ENCODE measurements around the gene CCT5. TPM values are rescaled to one million over a fixed set of nuclear protein-coding genes. Genes with fewer than 3 reads are reported as not detected.

CCT5 gene
- total RNA-seq, 1 donor from 2014 or later, result 66.1 TPM

GRCh38 chr5:10295619-10296326 is 45.7 kb downstream of the CCT5 start:
- Histone ChIP-seq H3K4me1 (no peaks in the 10 kb centered on the region), H3K27me3 (no peaks in the 10 kb centered on the region), H3K9me3 (no peaks in the 10 kb centered on the region), H3K27ac (no peak overlapping the region), H3K36me3 (peaks cover 0 to 3% of the 10 kb centered on the region in 2 donors), H3K4me3 (no peak overlapping the region)
- TF ChIP-seq, protein P1, sequence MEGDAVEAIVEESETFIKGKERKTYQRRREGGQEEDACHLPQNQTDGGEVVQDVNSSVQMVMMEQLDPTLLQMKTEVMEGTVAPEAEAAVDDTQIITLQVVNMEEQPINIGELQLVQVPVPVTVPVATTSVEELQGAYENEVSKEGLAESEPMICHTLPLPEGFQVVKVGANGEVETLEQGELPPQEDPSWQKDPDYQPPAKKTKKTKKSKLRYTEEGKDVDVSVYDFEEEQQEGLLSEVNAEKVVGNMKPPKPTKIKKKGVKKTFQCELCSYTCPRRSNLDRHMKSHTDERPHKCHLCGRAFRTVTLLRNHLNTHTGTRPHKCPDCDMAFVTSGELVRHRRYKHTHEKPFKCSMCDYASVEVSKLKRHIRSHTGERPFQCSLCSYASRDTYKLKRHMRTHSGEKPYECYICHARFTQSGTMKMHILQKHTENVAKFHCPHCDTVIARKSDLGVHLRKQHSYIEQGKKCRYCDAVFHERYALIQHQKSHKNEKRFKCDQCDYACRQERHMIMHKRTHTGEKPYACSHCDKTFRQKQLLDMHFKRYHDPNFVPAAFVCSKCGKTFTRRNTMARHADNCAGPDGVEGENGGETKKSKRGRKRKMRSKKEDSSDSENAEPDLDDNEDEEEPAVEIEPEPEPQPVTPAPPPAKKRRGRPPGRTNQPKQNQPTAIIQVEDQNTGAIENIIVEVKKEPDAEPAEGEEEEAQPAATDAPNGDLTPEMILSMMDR (IDR thresholded peaks at IDR 0.05), result no peak
- intact Hi-C loops (cut with DNase I), result no loop called here
- DNase-seq (ENCODE audit: low spot score in 2 of 2), result no peak

- Histone ChIP-seq H3K36me3 (peaks cover 0 to 1% of the 10 kb centered on the region in 2 donors), H3K4me3 (no peak overlapping the region), H3K27ac (no peak overlapping the region), H3K27me3 (no peaks in the 10 kb centered on the region), H3K9me3 (no peaks in the 10 kb centered on the region), H3K4me1 (no peaks in the 10 kb centered on the region)
- TF ChIP-seq, protein P1 (IDR thresholded peaks at IDR 0.05), result no peak
- intact Hi-C loops (cut with DNase I), result no loop called here
- DNase-seq (ENCODE audit: low spot score in 2 of 2), result no peak
Measured at GRCh38 chr5:10297646-10298204, 47.6 kb downstream of the CCT5 start.

DNA sequence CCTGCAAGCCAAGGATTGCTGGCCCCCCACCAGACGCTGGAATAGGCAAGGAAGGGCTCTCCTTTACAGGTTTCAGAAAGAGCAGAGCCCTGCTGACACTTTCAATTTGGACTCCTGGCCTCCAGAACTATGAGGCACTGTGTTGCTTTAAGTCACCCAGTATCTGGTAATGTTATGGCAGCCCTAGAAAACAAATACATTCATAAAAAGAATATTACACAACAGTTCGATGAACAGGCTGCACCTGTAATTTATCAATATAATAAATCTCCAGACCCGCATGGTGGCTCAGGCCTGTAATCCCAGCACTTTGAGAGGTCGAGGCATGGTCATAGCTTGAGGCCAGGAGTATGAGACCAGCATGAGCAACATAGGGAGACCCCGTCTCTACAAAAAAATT is 50.2 kb downstream of the CCT5 start:
- intact Hi-C loops (cut with DNase I), result no loop called here
- Histone ChIP-seq H3K4me1 (no peaks in the 10 kb centered on the region), H3K27me3 (no peaks in the 10 kb centered on the region), H3K27ac (no peak overlapping the region), H3K9me3 (no peaks in the 10 kb centered on the region), H3K36me3 (no peaks in the 10 kb centered on the region), H3K4me3 (no peak overlapping the region)
- TF ChIP-seq, protein P1 (IDR thresholded peaks at IDR 0.05), result no peak
- DNase-seq (ENCODE audit: low spot score in 2 of 2), result no peak

DNA sequence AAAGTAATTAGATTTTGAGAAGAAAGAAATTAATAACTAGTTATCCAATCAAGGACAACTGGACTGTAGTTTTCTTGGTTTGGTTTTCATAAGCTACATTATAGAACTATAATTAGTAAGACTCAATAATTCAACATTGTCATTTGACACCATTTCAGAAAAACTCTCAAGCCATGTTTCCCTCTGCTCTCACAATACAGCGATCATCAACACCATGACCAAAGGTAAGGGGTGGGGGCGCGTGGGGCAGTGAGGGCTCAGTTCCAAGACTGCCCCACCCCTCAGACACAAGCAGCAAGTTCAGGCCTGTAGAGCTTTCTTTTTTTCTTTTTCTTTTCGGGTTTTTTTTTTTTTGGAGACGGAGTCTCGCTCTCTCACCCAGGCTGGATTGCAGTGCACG is 51.2 kb downstream of the CCT5 start:
- Histone ChIP-seq H3K36me3 (no peaks in the 10 kb centered on the region), H3K4me1 (no peaks in the 10 kb centered on the region), H3K27me3 (no peaks in the 10 kb centered on the region), H3K9me3 (no peaks in the 10 kb centered on the region), H3K4me3 (peak overlapping the region; percentile 34 to 54), H3K27ac (peak overlapping the region; percentile 42 to 51)
- TF ChIP-seq, protein P1 (IDR thresholded peaks at IDR 0.05), result no peak
- intact Hi-C loops (cut with DNase I), result no loop called here
- DNase-seq (ENCODE audit: low spot score in 2 of 2), result no peak

- no peaks in the 10 kb centered on the region for H3K9me3 ChIP-seq
- TF ChIP-seq, protein P1 (IDR thresholded peaks at IDR 0.05), result no peak
- H3K4me1 ChIP-seq, result peaks cover 0 to 7% of the 10 kb centered on the region in 2 donors
- H3K36me3 ChIP-seq, result no peaks in the 10 kb centered on the region
- DNase-seq (ENCODE audit: low spot score in 2 of 2), result peak; percentile 36 to 81
- H3K27me3 ChIP-seq, result no peaks in the 10 kb centered on the region
- intact Hi-C loops (cut with DNase I), result no loop called here
- peak overlapping the region; percentile 34 to 54 for H3K4me3 ChIP-seq
- peak overlapping the region; percentile 42 to 51 for H3K27ac ChIP-seq
Measured at GRCh38 chr5:10301842-10302610, 51.9 kb downstream of the CCT5 start.

Measured in ascending aorta (tissue), 2 donors.